Measurements from ENCODE around the gene SPIRE2. TPM values are rescaled to one million over a fixed set of nuclear protein-coding genes. Genes with fewer than 3 reads are reported as not detected.

Gene SPIRE2
- total RNA-seq, 1 experiment from 2014 or later: 21.7 TPM

DNA sequence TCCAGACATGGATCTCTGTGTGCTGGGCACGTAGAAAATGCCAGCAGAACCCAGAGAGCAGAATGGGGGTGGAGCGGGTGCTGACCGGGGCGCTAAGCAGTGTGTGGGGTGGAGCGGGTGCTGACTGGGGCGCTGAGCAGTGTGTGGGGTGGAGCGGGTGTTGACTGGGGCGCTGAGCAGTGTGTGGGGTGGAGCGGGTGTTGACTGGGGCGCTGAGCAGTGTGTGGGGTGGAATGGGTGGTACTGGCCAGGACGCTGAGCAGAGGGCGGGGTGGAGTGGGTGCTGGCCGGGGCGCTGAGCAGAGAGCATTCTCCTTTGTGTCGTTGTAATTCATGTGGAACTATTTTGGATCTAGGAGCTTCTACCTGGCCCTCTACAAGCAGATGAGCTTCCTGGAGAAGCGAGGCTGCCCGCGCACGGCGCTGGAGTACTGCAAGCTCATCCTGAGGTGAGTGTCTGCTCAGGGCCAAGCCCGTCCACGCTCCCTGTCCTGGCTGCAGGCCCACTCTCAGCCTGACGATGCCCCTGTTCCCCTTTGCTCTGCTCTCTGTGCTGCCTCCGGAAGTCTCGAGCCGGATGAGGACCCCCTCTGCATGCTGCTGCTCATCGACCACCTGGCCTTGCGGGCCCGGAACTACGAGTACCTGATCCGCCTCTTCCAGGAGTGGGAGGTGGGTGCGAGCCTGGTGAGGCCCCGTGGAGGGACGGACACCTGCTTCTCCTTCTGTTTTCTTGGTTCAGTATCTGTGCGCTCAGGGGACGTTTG lies 70.1 kb downstream of the SPIRE2 start:
- Histone ChIP-seq H3K27ac (ENCODE audit: low read length) (no peak overlapping the region), H3K27me3 (ENCODE audit: control insufficient read depth, insufficient read depth, low read length) (no peaks in the 10 kb centered on the region), H3K36me3 (ENCODE audit: control insufficient read depth, insufficient read depth, low read length) (no peaks in the 10 kb centered on the region; the same call in 1 of the 2 replicates), H3K4me3 (ENCODE audit: low read depth in 2 of 2, low read length in 2 of 2) (no peak overlapping the region), H3K4me1 (ENCODE audit: control insufficient read depth, insufficient read depth, low read length) (no peaks in the 10 kb centered on the region), H3K9me3 (ENCODE audit: control insufficient read depth, insufficient read depth, low read depth, low read length) (no peaks in the 10 kb centered on the region)
- ATAC-seq: no peak
- TF ChIP-seq REST (IDR thresholded peaks at IDR 0.05; ENCODE audit: insufficient read depth in 1 of 2, low read depth in 2 of 2, low read length in 1 of 2) (no peak), POLR2AphosphoS5 (IDR thresholded peaks at IDR 0.05; ENCODE audit: low read depth, low read length) (no peak), TCF7L2 (IDR thresholded peaks at IDR 0.05; ENCODE audit: low read depth, low read length) (no peak), SIN3A (IDR thresholded peaks at IDR 0.05; ENCODE audit: borderline replicate concordance, insufficient read depth, low read depth, low read length) (no peak)
- TF ChIP-seq, protein P1, sequence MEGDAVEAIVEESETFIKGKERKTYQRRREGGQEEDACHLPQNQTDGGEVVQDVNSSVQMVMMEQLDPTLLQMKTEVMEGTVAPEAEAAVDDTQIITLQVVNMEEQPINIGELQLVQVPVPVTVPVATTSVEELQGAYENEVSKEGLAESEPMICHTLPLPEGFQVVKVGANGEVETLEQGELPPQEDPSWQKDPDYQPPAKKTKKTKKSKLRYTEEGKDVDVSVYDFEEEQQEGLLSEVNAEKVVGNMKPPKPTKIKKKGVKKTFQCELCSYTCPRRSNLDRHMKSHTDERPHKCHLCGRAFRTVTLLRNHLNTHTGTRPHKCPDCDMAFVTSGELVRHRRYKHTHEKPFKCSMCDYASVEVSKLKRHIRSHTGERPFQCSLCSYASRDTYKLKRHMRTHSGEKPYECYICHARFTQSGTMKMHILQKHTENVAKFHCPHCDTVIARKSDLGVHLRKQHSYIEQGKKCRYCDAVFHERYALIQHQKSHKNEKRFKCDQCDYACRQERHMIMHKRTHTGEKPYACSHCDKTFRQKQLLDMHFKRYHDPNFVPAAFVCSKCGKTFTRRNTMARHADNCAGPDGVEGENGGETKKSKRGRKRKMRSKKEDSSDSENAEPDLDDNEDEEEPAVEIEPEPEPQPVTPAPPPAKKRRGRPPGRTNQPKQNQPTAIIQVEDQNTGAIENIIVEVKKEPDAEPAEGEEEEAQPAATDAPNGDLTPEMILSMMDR (IDR thresholded peaks at IDR 0.05): no peak
- in situ Hi-C loops (cut with HindIII; ENCODE audit: low pct_unique_long_range_greater_than_20kb, low sequenced_read_pairs) (no loop called here), intact Hi-C loops (cut with micrococcal nuclease; ENCODE audit: unreplicated experiment) (no loop called here)
- ChIA-PET CTCF (no interaction called here), POLR2A (no interaction called here)
- no peak for DNase-seq (ENCODE audit: low read depth, low spot score)
- no TSS peak for BruUV-seq (replicated peaks)

DNA sequence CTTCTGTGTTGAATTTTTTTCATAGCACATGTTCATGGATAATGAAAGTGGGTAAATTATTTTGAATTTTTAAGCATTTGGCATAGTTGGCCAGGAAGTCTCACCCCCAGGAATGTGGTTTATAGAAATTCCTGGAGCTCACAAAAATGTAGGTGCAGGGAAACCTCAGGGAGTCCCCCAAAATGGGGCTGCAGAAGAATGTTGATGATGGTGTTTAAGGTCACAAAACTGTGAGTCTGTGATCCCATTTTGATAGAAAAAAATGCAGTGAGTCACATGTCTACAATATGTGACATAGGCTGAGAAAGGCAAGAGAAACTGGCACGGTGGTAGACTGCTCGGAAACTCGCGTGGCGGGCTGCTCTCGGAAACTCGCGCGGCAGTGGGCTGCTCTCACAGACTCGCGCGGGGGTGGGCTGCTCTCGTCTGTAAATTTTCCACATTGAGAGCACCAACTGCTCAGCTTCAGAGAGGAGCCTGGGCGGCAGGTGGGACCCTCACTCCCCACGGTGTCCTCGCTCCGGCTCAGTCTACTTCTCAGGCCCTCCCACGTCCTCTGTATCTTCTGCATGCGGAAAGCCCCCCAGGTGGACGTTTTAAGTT lies 71.7 kb downstream of the SPIRE2 start:
- Histone ChIP-seq H3K27ac (ENCODE audit: low read length) (no peak overlapping the region), H3K36me3 (ENCODE audit: control insufficient read depth, insufficient read depth, low read length) (no peaks in the 10 kb centered on the region; the same call in 1 of the 2 replicates), H3K9me3 (ENCODE audit: control insufficient read depth, insufficient read depth, low read depth, low read length) (no peaks in the 10 kb centered on the region), H3K4me3 (ENCODE audit: low read depth in 2 of 2, low read length in 2 of 2) (no peak overlapping the region), H3K4me1 (ENCODE audit: control insufficient read depth, insufficient read depth, low read length) (no peaks in the 10 kb centered on the region), H3K27me3 (ENCODE audit: control insufficient read depth, insufficient read depth, low read length) (no peaks in the 10 kb centered on the region)
- no peak for ATAC-seq
- DNase-seq (ENCODE audit: low read depth, low spot score): no peak
- intact Hi-C loops (cut with micrococcal nuclease; ENCODE audit: unreplicated experiment) (no loop called here), in situ Hi-C loops (cut with HindIII; ENCODE audit: low pct_unique_long_range_greater_than_20kb, low sequenced_read_pairs) (no loop called here)
- ChIA-PET CTCF (no interaction called here), POLR2A (no interaction called here)
- no peak for TF ChIP-seq POLR2AphosphoS5 (IDR thresholded peaks at IDR 0.05; ENCODE audit: low read depth, low read length)
- TF ChIP-seq, protein P1 (IDR thresholded peaks at IDR 0.05): no peak
- TF ChIP-seq TCF7L2 (IDR thresholded peaks at IDR 0.05; ENCODE audit: low read depth, low read length): no peak
- no peak for TF ChIP-seq SIN3A (IDR thresholded peaks at IDR 0.05; ENCODE audit: borderline replicate concordance, insufficient read depth, low read depth, low read length)
- TF ChIP-seq REST (IDR thresholded peaks at IDR 0.05; ENCODE audit: insufficient read depth in 1 of 2, low read depth in 2 of 2, low read length in 1 of 2): no peak
- no TSS peak for BruUV-seq (replicated peaks)

All from Panc1 (cell line).